Esophagus muscularis mucosa (tissue), 4 donors: ENCODE data around the gene SPSB3.

Source experiments
- EP300 ChIP-seq: sonication (generic); formaldehyde crosslinking; IDR thresholded peaks from one replicate; pipeline ENCODE4 v1.6.1; 2017; ENCODE audit warnings: antibody characterized with exemption
- POLR2A ChIP-seq: fragments of 450-650 bp; IDR thresholded peaks from one replicate; pipeline ENCODE4 v1.6.1; 2017; ENCODE audit warnings: antibody characterized with exemption, moderate library complexity, mild to moderate bottlenecking, low read depth
- POLR2AphosphoS5 ChIP-seq, 2 donors: sonication (generic); formaldehyde crosslinking; IDR thresholded peaks; one replicate each; pipeline ENCODE4 v1.6.1; 2017; ENCODE audit warnings: antibody characterized with exemption in 2 of 2
- TF ChIP-seq, protein P1 (sequence below), 3 experiments: fragments of 200-600 bp in 2 of 3; fragments of 450-650 bp in 1 of 3; sonication (generic) in 2 of 3; IDR thresholded peaks; one replicate each; pipeline ENCODE4 v1.5.1; 2017 to 2019; ENCODE audit warnings: antibody characterized with exemption in 3 of 3, mild to moderate bottlenecking in 2 of 3, moderate library complexity in 1 of 3

GRCh38 chr16:1823821-1824220 is 41.5 kb upstream of the SPSB3 start:
- TF ChIP-seq, protein P1, sequence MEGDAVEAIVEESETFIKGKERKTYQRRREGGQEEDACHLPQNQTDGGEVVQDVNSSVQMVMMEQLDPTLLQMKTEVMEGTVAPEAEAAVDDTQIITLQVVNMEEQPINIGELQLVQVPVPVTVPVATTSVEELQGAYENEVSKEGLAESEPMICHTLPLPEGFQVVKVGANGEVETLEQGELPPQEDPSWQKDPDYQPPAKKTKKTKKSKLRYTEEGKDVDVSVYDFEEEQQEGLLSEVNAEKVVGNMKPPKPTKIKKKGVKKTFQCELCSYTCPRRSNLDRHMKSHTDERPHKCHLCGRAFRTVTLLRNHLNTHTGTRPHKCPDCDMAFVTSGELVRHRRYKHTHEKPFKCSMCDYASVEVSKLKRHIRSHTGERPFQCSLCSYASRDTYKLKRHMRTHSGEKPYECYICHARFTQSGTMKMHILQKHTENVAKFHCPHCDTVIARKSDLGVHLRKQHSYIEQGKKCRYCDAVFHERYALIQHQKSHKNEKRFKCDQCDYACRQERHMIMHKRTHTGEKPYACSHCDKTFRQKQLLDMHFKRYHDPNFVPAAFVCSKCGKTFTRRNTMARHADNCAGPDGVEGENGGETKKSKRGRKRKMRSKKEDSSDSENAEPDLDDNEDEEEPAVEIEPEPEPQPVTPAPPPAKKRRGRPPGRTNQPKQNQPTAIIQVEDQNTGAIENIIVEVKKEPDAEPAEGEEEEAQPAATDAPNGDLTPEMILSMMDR (IDR thresholded peaks at IDR 0.05): no peak
- TF ChIP-seq POLR2A (no peak), POLR2AphosphoS5 (IDR thresholded peaks at IDR 0.05) (no peak), EP300 (no peak)
